RCC 7860 (cell line): Measurements from ENCODE around the gene TMEM95.

ENCODE experiments used
- DNase-seq: peaks from one replicate; pipeline ENCODE4 v3.0.0-alpha.2; 2015; ENCODE audit warnings: low spot score
- FAIRE-seq: peaks from 2 replicates; lab custom pipeline; 2012; peaks lifted over from hg19 to GRCh38; lab: Jason Lieb, UNC

Gene TMEM95

DNA sequence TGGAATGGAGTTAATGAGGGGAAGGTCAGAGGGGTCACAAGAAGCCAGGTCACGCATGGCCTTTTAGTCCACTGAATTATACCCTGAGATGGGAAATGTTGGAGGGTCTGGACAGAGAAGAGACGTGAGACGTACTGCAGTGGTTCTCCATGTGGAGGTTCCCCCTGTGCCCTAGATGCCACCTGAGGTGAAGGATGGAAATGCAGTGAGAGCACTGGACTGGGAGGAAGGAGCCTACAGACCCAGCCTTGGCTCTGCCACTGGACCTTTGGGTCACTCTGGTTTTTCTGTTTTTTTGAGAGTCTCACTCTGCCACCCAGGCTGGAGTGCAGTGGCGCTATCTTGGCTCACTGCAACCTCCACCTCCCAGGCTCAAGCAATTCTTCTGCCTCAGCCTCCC lies 41.2 kb downstream of the TMEM95 start:
- DNase-seq (no peak), FAIRE-seq (no peak)

DNA sequence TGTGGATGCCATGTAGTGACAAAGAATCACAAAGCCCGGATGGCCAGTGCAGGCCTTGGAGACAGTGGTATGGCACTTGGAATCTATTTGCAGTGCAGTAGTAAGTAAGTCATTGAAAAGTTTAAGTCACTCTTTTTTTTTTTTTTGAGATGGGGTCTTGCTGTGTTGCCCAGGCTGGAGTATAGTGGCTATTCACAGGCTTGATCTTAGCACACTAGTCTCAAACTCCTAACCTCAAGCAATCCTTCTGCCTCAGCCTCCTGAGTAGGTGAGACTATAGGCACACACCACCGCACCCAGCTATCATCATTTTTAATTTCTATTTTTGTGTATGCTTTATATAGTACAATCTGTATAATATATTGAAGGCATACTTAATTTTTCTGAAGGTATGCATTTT lies 43.7 kb downstream of the TMEM95 start:
- no peak for FAIRE-seq
- no peak for DNase-seq

DNA sequence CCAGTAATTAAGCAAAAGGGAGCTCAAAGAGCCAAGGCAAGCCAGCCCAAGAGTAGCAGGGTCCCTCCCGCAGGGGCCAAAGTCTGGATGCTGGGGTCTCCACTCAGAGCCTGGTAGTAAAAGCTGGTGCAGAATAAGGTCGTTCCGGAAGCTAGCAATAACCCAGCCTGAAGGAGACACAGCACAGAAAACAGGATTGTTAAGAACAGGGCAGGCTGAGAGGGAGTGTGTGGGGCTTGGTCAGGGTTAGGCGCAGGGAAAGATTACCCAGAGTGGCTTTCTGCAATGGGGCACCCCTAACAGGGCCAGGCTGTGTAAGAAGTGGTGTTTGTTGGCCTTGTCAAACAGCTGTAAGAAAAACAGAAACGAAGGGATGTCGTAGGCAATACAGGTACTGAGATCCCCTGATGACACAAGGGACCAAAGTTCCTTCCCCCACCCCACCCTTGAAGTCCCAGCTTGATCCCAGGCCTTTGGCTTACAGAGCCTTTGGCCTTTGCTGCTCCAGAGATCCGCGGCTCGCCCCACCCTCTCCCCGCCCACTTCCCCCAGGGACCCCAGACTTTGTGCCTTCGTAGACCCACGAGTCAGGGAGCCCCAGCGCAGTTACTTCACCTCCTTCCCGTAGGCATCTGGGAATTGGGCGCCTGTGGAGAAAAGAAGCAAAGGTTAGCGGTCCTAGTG lies 48.2 kb downstream of the TMEM95 start:
- no peak for FAIRE-seq
- no peak for DNase-seq

DNA sequence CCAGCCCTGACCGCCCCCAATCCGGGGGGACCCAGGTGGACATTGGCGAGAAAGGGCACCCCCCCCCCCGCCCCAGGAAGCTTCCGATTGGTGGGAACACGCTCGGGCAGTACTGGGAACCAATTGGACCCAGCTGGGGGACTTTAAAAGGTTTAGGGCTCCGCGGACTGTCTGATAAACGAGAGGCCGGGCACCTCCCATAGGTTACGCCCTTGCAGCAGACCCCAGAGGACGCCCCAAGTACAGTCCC lies 48.7 kb downstream of the TMEM95 start:
- FAIRE-seq (no peak), DNase-seq (no peak)

DNA sequence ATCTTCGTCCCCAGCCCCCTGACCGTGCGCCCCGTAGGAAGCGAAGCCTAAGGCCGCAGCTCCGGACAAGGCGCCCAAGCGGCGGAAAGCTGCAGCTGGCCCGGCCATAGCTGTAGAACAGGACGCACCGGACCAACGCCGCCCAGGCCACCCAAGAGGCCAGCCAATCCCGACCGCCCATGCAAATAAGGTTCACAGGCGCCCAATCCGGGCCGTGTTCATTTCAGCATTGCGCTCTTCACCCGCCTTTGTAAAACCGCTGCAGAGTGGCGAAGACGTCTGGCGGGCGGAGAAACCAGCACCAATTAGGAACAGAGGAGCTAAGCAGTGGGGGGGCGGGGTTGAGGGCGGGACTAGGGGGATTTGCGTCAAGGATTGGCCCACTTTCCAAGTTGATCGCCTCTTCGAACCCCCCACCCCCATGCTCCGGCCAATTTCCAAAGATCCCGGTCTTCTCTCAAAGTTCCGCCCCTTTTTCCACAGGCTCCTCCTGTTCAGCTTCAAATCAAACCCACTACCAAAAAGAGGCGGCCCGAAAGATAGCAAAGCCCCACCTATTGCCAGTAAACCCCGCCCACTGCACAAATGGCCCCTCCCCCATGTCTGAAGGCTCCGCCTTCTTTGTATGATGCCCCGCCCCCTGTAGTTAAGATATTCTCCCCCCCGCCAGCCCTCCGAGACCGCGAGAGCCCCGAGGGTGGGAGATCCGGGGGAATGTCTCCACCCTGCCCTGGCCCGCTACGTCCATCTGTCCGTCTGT lies 49.2 kb downstream of the TMEM95 start, which contains the start of gene TMEM256:
TMEM256 (minus strand) TSS at position 121 of the 760 bp plus-strand sequence; CDS start at position 108, 13 bp downstream.
- peak; percentile 90 for FAIRE-seq
- peak; percentile 96 for DNase-seq

DNA sequence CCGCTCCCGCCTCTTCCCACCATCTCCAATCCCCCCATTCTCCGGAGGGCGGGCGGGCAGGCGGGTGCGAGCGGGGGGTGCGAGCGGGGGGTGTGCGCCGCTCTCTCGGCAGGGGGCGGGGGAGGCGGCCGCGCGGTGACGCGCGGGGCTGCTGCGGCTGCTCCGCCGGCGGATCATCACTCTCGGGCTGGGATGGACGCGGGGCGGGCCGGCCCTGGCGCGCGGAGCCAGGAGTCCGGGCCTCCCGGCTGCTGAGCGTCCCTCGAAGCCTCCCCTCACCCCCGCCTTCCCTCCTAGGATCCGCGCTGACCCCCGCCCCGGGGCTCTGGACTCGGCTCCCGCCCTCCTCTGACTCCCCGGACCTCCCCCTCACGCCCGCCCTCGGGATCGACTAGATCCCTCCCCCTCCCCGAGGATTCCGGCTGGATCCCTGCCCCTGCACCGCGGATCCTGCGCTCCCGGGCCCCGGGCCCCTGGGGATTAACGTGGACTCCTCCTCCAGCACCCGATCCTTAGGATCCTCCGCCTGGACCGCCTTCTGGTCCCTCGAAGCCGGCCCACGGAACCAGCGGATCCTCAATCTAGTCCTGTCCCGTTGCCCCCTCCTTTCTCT lies 49.9 kb downstream of the TMEM95 start:
- no peak for FAIRE-seq
- no peak for DNase-seq

DNA sequence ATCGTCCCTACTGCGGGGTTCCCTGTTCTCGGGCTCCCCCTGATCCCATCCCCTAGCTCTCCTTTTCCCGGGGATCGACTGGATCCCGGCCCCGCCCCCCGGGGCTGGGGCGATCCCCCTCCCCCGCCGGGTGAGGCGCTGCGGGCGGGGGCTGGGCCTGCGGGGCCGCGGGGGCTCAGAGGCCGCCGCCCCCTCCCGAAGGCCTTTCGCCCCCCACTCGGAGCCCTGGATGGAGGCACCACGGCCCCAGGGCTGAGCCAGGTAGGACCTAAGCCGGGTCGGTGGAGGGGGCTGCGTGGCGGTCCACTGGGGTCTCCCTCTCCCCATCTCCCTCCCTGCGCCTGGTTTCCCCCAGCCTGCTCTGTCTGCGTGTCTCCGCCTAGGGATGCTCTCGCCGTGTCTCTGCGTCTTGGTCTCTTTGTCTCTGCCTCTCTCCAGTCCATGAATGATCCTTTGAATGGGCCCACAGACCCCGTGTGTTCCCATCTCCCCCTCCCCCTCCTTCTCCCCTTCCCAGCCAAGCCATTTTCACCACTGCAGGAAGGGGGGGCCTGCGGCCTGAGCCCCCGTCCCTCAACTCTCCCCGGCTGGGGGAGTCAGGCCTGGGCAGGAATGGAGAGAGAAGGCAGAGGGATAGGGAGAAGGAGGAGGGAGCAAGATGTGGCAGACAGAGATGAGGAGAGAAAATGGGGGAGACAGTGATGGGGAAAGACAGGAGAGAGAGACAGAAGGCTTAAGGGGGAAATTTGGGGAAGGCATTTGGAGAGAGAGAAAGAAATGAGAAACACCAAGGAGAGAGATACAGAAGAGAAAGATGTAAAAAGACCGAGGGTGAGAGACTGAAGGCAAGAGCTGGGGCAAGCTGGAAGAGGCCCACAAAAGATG lies 50.6 kb downstream of the TMEM95 start:
- DNase-seq, result no peak
- no peak for FAIRE-seq

DNA sequence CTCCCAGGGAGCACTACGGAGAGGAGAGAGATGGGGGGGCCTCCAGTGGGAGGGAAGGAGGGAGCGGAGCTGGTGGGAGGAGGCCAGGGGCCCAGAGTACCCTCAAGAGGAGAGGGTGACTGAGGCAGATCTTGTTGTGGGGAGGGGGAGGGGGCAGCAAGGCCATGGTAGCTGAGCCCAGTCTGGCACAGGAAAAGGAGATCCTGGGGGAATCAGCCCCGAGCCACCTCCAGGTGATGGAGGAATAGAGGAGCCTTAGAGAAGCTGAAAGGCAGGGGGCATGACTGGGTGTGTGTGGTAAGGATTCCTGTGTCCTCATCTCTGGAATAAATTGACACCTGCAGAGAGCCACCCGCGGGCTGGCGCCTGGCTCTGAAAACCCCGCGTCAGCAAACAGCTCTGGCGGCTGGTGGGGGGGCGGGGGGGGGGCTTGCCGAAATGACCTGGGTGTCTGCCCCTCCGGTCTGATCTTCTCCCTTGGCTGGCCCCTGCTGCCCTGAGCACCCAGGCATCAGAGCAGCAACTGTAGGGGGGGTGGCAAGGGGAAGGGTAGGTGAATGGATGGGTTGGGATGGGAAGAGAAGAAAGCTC lies 51.4 kb downstream of the TMEM95 start:
- DNase-seq, result no peak
- no peak for FAIRE-seq
